ENCODE results near the gene IQCK. TPM values are rescaled to one million over a fixed set of nuclear protein-coding genes. Genes with fewer than 3 reads are reported as not detected.

IQCK gene
- total RNA-seq, 2 donors from 2014 or later: 7.5 to 14.4 TPM

DNA sequence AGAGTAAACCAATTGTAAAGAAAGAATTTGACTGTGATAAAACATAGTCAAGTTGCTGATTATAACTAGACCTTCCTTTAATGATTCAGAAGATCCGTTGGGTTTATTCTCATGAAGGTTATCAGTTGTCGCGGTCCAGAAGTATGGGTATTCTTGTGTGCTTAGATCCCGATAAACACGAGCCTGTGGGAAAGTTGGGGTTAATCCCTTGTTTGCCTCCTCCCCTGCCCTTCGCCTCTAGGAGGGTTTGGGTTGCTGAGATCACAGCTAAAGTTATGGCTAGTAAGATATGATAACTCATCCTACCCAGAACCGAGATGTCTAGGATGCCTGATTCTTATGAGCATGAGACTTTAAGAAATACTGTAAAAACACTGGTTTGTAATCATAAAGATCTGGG, 99.8 kb downstream of the IQCK start:
- TF ChIP-seq, protein P1, sequence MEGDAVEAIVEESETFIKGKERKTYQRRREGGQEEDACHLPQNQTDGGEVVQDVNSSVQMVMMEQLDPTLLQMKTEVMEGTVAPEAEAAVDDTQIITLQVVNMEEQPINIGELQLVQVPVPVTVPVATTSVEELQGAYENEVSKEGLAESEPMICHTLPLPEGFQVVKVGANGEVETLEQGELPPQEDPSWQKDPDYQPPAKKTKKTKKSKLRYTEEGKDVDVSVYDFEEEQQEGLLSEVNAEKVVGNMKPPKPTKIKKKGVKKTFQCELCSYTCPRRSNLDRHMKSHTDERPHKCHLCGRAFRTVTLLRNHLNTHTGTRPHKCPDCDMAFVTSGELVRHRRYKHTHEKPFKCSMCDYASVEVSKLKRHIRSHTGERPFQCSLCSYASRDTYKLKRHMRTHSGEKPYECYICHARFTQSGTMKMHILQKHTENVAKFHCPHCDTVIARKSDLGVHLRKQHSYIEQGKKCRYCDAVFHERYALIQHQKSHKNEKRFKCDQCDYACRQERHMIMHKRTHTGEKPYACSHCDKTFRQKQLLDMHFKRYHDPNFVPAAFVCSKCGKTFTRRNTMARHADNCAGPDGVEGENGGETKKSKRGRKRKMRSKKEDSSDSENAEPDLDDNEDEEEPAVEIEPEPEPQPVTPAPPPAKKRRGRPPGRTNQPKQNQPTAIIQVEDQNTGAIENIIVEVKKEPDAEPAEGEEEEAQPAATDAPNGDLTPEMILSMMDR (IDR thresholded peaks at IDR 0.05): no peak
- Histone ChIP-seq H3K4me1 (no peaks in the 10 kb centered on the region), H3K4me3 (no peak overlapping the region), H3K27ac (no peak overlapping the region), H3K9me3 (peaks cover 0 to 4% of the 10 kb centered on the region in 2 donors), H3K36me3 (no peaks in the 10 kb centered on the region), H3K27me3 (no peaks in the 10 kb centered on the region)
- no peak for DNase-seq (ENCODE audit: low spot score)

DNA sequence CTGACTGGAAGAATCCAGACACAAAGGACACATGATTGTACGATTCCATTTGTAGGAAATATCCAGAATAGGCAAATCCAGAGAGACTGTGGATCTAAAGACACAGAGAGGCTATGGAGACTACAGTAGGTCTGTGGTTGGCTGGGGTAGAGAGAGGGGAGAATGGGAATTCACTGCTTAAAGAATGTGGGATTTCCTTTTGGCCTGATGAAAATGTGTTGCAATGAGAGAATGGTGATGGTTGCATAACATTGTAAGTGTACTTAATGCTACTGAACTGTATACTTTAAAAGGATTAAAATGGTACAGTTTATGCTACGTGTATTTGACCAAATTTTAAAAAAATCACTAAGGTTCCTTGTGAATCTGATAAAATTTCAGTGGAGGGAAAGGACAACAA, 104.5 kb downstream of the IQCK start:
- no peaks in the 10 kb centered on the region for H3K36me3 ChIP-seq
- no peak for DNase-seq (ENCODE audit: low spot score)
- TF ChIP-seq, protein P1 (IDR thresholded peaks at IDR 0.05): no peak

DNA sequence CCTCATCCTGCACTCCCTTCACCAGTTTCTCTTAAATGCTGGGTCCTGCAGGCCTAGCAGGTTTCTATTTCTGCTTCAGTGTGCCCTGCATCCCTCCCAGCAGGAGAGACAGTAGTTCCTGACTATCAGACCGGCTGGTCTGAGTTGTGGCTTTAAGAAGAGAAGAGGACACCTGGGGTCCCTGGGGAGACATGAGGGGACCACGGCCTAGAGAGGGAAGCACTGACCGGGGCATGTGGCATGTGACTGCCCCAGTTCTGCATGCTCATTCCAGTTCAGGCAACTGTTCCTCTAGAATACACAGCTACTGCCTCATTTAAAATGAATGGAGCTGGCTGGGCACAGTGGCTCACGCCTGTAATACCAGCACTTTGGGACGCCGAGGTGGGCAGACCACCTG, 105.3 kb downstream of the IQCK start:
- Histone ChIP-seq H3K4me1 (no peaks in the 10 kb centered on the region), H3K9me3 (no peaks in the 10 kb centered on the region), H3K36me3 (no peaks in the 10 kb centered on the region), H3K27me3 (no peaks in the 10 kb centered on the region), H3K4me3 (no peak overlapping the region), H3K27ac (no peak overlapping the region)
- DNase-seq (ENCODE audit: low spot score): no peak
- TF ChIP-seq, protein P1 (IDR thresholded peaks at IDR 0.05): no peak

More for the DNA sequence above, 104.5 kb downstream of the IQCK start:
- H3K9me3 ChIP-seq: no peaks in the 10 kb centered on the region
- no peak overlapping the region for H3K4me3 ChIP-seq
- H3K4me1 ChIP-seq: no peaks in the 10 kb centered on the region
- H3K27ac ChIP-seq: no peak overlapping the region
- H3K27me3 ChIP-seq: no peaks in the 10 kb centered on the region

DNA sequence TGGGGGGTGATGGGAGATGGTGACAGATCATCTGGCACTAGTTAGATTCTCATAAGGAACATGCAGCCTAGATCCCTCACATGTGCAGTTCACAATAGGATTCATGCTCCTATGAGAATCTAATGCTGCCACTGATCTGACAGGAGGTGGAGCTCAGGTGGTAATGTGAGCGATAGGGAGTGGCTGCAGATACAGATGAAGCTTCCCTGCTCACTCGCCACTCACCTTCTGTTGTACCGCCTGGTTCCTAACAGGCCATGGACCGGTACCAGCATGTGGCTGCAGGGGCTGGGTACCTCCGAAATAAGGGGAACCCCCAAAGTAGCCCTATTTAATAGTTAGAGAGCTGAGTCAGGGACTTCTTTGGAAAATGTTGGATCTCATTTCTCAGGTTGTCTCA, 106.1 kb downstream of the IQCK start:
- Histone ChIP-seq H3K4me3 (no peak overlapping the region), H3K27ac (no peak overlapping the region), H3K4me1 (no peaks in the 10 kb centered on the region), H3K9me3 (no peaks in the 10 kb centered on the region), H3K36me3 (no peaks in the 10 kb centered on the region), H3K27me3 (no peaks in the 10 kb centered on the region)
- DNase-seq (ENCODE audit: low spot score): no peak
- TF ChIP-seq, protein P1 (IDR thresholded peaks at IDR 0.05): no peak

DNA sequence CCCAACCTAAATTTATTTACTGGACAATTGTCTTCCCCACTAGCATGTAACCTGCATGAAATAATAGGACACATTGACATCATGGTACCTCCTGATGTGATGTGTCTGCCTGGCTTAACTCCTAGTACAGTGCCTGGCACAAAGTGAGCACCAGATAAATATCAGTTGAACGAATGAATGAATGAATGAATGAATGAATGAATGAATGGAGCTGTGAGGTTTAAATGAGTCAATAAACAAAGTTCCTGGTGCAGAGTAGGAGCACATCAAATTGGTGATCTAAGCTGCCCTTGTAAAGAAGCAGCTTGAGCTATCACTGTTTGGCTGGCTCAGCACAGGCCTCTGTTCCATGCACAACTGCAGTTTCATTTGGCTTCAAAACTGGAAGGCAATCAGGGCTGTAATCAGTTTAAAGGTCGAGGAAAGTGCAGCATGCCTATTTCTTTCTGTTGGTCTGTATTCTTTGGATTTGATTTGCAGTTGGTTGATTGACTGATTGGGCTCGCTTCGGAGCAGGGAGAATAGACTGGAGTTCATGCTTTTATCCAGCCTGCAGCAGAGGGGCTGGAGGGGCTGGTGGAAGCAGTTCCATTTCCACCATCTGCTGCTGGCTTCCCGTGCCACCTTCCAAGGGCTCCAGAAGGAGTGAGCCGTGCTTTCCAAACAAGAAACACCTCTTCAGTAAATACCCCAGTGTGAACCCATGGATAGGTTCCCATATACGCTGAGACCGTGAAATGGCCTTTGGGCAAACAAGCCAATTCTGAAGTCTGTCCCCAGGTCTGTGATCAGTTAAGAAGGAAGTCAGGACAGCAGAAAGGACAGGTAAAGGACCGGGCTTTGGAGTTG, 112.0 kb downstream of the IQCK start:
- Histone ChIP-seq H3K4me1 (peaks cover 0 to 11% of the 10 kb centered on the region in 2 donors), H3K27me3 (no peaks in the 10 kb centered on the region), H3K36me3 (no peaks in the 10 kb centered on the region), H3K4me3 (no peak overlapping the region), H3K27ac (peak overlapping the region in 1 of 2 donors; percentile 3), H3K9me3 (no peaks in the 10 kb centered on the region)
- no peak for DNase-seq (ENCODE audit: low spot score)
- TF ChIP-seq, protein P1 (IDR thresholded peaks at IDR 0.05): no peak

Data from right atrium auricular region (tissue), 2 donors.